Fibroblast of skin of right biceps (primary cell): ENCODE data around the gene SCRN3.

Experiments
- DNase-seq: peaks from one replicate; pipeline ENCODE4 v3.0.0-alpha.2; 2013

Gene SCRN3

DNA sequence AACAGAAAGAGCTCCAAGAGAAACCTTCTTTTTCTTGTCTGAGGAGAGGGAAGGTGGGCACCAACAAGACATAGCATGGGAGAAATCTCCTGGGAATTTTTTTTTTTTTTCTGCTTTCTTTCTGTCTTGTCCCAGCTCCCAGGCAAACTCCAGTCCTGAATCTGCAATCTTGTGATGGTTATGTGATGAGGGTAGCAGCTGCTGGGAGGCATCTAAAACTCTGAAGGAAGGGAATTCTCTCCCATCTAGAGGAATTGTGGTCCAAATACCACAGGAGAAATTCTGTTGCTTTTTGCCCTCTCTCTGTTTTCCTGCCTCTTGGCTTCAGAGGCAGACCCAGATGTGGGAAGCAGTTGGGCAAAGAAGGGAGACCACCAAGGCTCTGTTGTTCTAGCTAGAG is 16.7 kb downstream of the SCRN3 start:
- no peak for DNase-seq

DNA sequence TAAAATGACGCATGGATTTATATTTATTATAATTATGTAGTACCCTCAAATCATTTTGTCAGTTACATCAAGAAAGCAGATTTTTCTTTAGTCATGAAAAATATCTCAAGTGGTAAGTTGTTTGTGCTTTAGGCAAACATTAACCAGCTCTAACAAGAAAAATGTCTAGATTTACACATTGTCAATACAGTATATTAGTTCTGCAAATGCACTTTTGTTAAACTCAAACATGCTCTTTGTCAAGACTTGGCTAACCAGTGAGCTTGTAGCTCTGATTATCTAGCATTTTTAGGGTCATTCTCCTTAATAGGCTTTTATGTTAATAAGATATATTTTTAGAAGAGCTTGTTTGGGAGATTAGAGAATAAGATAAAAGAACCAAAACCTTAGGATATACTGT is 32.7 kb downstream of the SCRN3 start:
- DNase-seq: no peak

- no peak for DNase-seq
Measured at GRCh38 chr2:174430066-174430465, 34.5 kb downstream of the SCRN3 start.

GRCh38 chr2:174431902-174432301 is 36.4 kb downstream of the SCRN3 start:
- DNase-seq: no peak

DNA sequence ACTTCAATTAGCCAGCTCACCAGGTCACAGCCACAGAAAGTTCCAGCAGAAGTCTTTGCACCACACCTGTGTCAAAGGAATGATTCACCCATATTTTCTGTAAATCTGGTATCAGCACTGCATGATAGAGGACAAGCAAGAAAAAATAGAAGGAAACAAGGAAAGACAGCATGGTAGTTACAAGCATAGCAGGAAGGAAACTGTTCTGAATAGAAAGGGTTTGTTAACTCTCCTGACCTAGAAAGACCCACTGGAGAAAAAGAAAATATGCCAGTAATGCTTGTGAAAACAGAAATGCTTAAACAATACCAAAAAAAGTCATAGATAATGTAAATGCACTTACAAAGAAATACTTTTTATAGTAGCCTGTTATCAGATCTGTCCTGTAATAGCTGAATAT is 40.8 kb downstream of the SCRN3 start:
- DNase-seq: no peak

DNA sequence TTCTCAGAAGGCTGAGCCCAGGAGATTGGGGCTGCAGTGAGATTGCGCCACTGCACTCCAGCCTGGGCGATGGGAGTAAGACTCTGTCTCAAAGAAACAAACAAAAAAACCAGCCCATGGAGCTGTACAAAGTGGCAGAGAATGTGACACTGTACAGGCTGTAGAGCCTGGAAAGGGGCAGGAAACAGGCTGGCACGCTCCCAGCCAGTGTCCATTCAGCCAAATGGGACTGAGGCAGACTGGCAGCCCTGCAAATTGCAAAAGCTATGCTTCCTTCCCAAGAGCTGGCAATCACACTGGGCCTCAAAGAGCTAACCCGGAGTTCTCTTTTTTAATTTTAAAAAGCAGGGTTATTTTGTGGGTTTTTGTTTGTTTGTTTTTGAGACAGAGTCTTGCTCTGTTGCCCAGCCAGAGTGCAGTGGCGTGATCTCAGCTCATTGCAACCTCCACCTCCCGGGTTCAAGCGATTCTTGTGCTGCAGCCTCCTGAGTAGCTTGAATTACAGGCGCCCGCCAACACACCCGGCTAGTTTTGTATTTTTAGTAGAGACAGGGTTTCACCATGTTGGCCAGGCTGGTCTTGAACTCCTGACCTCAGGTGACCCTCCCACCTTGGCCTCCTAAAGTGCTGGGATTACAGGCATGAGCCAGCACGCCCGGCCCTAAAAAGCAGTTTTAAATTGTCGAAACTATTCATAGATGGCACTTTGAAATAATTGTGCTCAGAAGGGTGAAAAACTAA is 42.8 kb downstream of the SCRN3 start:
- DNase-seq: no peak

GRCh38 chr2:174439323-174439722 is 43.8 kb downstream of the SCRN3 start:
- no peak for DNase-seq

- DNase-seq: no peak
Measured at GRCh38 chr2:174439950-174440349, 44.4 kb downstream of the SCRN3 start.

- peak; percentile 88 for DNase-seq
Measured at GRCh38 chr2:174442546-174443510, 47.3 kb downstream of the SCRN3 start.

GRCh38 chr2:174444761-174445160 is 49.2 kb downstream of the SCRN3 start:
- DNase-seq: no peak

DNA sequence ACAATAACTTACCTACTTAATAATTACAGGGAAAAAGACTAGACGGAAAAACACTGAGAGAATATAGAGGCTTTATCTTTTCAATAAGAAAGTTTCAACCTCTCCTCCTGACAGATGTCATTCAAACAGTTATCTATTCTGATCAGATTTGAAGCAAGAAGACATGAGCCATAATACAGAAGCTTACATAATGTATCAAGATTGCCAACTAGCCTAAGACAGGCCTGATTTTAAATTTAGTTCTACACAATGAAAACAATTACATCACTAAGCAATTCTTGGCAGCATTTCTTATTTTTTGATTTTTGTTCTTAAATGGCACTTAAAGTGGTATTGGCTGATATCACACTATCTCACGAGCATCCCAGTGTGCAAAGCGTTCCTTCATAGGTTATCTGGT is 49.7 kb downstream of the SCRN3 start:
- no peak for DNase-seq

GRCh38 chr2:174446531-174446930 is 51.0 kb downstream of the SCRN3 start:
- DNase-seq: no peak

- DNase-seq: no peak
Measured at GRCh38 chr2:174449033-174449432, 53.5 kb downstream of the SCRN3 start.

GRCh38 chr2:174450021-174450816 is 54.7 kb downstream of the SCRN3 start:
- no peak for DNase-seq

DNA sequence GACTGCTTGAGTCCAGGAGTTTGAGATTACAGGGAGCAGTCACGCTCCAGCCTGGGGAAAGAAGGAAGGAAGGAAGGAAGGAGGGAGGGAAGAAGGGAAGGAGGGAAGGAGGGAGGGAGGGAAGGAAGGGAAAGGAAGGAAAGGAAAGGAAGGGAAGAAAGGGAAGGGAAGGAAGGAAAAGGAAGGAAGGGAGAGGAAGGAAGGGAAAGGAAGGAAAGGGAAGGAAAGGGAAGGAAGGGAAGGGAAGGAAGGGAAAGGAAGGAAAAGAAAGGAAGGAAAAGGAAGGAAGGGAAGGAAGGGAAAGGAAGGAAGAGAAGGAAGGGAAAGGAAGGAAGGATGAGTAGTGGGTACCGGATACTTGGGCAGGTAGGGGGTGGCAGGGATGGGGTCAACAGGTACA is 59.0 kb downstream of the SCRN3 start:
- no peak for DNase-seq

GRCh38 chr2:174461221-174461620 is 65.7 kb downstream of the SCRN3 start:
- DNase-seq: no peak

DNA sequence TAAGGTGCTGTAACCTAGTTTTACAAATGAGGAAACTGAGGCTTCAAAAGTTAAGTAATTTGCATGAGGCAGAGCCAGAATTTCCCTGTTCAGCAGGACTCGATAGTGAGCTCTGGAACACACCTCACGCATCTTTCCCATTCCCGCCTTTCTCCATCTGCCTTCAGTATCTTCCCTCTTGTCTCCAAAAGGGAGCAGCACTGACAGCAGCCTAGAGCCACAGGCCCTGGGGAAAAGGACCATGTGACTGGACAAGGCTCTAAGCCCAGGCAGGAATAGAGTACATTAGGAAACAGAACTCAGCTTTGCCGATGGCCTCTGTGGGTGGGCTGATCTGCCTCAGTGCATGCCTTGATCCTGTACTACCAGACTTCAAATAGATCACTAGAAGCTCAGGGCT is 69.8 kb downstream of the SCRN3 start:
- no peak for DNase-seq

GRCh38 chr2:174473796-174474195 is 78.3 kb downstream of the SCRN3 start:
- DNase-seq: peak; percentile 54

DNA sequence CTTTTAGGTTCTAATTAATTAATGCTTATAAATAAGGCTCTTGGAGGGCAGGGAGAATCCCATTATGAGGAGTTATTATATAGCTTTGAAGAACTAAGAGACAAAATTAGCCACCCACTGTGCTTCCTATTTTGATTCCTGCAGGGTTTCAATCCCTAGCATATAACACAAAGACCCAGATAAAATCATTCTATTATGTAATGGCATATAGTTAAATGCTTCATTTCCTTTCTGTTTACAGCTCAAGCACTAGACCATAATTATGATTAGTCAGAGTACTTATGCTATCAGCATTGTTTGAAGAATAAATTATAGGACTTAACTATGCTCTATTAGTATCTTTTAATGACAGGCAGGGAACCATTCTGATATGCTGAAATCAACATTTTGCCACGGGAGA is 82.2 kb downstream of the SCRN3 start:
- no peak for DNase-seq
